Posterior cingulate gyrus (tissue), 11 donors: ENCODE data around the gene S100A16.
"Not testable (repeated sequence)": the region's sequence is repeated elsewhere in the genome, so short reads cannot be mapped to it uniquely, and the experiment has no call there.

ENCODE experiments used
- DNase-seq, 10 donors: peaks; one replicate each; pipeline versions ENCODE4 v3.0.0 to v3.0.0-alpha.2; 2020 to 2021; ENCODE audit warnings: mixed read lengths in 3 of 10
- intact Hi-C: fragments of 100-400 bp; cut with DNase I; formaldehyde crosslinking; loops from one replicate; pipeline ENCODE4 v1.15.1; 2023

S100A16 gene

DNA sequence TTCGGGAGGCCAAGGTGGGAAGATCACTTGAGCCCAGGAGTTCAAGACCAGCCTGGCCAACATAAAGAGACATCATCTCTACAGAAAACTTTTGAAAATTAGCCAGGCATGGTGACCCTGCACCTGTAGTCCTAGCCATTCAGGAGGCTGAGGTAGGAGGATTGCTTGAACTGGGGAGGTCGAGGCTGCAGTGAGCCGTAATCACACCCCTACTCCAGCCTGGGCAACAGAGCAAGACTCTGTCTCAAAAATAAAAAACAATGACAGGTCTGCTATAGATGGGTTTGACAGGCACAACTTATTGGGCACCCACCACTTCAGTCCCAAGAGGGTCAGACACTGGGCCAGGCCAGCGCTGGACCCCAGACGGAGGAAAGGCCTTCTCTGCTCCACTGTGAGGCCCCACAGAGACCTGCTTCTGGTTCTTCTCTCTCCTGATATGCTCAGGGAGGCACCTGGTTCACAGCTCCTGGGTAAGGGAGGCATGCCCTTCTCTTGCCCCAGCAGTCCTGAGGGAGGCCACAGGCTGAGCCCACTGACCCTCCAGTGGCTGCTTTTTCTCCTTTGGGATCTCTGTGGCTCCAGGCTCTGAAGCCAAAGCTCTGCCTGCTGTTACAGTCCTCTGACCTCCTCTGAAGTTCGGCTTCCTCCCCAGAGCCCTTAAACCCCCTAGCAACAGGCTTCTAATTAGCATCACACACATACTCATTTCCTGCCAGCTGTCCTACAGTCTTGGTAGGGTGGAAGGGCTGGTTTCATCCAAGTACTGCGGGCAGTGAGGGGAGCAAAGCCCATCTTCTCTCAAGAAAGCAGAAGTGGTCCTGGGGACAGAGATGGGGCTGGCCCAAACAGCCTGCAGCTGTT lies 14.4 kb downstream of the S100A16 start:
- DNase-seq: peak in 1 of 10 donors; percentile 41
- intact Hi-C loops: no loop called here

DNA sequence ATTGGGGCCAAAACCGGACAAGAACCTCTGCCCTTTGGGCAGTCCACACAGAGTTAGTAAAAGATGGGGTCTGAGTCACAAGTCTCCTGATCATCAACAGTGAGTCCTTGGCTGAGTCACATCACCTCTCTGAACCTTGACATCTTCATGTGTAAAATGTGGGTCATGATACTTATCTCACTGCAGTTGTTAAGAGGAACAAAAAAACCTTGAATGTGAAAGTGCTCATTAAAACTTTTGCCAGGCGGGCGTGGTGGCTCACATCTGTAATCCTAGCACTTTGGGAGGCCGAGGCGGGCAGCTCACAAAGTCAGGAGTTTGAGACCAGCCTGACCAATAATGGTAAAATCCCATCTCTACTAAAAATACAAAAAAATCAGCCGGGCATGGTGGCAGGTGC lies 15.7 kb downstream of the S100A16 start:
- intact Hi-C loops: no loop called here
- DNase-seq: no peak

DNA sequence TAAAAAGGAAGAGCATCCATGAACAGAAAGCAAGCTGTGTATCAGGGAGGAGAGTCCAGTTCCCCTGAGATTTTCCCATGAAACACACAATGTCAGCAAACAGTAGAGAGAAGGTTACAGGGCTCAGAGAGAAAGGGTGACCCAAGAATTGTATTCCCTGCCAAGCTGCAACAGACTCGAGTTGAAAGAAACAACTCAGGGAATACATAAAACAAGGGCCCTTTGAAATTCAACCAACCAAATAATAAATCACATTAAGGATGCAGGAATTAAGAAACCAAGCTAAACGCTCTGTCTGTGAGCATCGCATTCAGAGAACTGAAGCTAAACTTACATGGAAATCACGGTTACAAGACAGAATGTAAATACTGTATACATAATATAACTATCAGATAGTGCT lies 20.2 kb downstream of the S100A16 start:
- DNase-seq: peak in 1 of 10 donors; percentile 3
- intact Hi-C loops: no loop called here

DNA sequence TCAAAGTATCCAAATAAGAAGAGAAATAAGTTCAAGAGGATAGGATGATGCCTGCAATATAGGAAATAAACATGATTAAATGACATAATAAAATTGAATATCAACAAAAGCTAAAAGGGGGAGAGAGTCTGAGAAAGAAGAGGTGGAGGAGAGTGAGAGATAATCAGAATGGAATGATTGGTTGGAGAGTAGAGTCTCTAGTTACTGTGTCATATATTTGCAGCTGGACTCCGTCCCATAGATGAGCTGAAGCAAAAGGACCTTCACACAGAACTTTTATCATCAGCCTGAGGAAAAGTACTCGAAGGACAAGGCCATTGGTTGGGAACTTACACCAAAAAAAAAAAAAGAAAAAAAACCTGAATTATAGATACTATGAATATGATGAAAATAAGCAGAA lies 24.5 kb downstream of the S100A16 start:
- no peak for DNase-seq
- intact Hi-C loops: no loop called here

DNA sequence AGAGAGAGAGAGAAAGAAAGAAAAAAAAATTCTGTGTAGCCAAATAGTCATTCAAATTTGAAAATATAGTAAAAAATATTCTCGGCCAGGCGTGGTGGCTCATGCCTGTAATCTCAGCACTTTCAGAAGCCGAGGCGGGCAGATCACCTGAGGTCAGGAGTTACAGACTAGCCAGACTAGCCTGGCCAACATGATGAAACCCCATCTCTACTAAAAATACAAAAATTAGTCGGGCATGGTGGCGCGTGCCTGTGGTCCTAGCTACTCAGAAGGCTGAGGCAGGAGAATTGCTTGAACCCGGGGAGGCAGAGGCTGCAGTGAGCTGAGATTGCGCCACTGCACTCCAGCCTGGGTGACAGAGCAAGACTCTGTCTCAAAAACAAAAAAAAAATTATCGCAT lies 24.9 kb downstream of the S100A16 start:
- intact Hi-C loops: not testable (repeated sequence)
- peak in 1 of 10 donors; percentile 18 for DNase-seq

DNA sequence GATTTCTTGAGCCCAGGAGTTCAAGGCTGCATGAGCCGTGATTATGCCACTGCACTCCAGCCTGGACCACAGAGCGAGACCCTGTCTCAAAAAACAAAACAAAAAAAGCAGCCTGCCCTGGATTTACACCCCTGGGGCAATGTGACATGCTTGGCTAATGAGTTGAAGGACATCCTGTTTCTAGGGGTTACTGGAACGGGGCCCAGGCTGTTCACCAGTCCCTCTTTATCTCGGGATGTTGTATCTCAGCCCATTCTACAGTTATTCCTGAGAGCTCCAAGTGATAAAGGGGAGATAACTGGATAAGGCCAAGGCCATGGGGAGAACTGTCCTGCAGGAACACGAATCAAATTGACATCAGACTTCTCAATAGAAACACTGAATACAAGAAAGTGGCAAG lies 25.6 kb downstream of the S100A16 start:
- intact Hi-C loops: no loop called here
- DNase-seq: peak in 1 of 10 donors; percentile 44

DNA sequence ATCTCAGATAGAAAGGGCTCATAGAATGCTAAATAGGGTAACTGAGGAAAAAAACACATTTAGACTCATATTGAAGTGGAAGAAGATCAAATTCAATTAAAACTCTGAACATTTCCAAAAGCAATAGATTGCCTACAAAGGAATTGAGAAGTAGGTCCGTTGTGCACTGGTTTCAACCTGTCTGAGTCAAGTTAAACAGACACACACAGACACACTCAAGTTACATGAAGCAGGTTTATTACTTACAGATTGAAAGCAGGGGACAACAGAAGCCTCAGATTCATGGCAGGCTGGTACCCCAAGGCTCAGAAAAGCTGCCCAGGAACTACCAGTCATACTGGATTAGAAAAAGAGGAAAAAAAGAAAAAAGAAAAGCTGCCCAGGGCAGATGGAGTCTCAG lies 26.6 kb downstream of the S100A16 start:
- intact Hi-C loops: no loop called here
- DNase-seq: no peak

DNA sequence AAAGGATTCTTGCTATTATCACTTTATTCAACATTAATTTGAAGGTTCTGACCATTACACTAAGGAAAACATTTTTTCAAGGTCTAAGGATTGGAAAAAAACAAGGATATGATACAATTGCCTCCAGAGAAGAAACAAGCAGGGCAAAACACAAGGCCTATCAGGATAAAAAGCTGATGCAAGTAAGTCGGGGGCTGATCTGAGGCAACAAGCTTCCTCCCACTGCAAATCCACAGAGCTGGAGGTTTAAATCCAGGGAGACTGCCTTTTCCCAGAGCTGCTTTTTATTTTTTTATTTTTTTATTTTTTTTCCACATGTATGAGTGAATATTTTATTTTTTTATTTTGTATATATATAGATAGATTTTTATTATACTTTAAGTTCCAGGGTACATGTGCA lies 27.9 kb downstream of the S100A16 start:
- intact Hi-C loops: no loop called here

DNA sequence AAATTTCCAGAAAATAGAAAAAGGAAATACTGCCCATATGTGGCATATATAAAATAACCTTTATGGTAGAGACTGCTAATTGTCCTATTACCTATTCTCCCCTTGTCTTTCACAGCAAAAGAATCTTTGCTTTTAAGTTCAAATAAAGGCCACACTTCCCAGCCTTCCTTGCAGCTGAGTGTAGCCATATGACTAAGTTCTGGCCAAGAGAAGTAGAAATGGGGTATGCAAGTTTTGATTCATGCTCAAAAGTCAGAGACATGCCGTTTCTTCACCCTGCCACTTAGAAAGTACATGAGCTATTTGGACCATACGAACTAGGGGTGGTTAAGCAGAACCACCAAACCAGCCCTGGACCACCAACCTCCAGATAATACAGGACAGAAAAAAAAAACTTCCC lies 29.0 kb downstream of the S100A16 start:
- intact Hi-C loops: no loop called here
- DNase-seq: no peak

More for the DNA sequence above, 27.9 kb downstream of the S100A16 start:
- no peak for DNase-seq

DNA sequence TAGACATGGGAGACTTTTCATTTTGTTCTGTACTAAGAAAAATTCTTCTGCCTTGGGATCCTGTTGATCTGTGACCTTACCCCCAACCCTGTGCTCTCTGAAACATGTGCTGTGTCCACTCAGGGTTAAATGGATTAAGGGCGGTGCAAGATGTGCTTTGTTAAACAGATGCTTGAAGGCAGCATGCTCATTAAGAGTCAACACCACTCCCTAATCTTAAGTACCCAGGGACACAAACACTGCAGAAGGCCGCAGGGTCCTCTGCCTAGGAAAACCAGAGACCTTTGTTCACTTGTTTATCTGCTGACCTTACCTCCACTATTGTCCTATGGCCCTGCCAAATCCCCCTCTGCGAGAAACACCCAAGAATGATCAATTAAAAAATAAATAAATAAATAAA lies 29.4 kb downstream of the S100A16 start:
- intact Hi-C loops: not testable (repeated sequence)
- DNase-seq: peak in 1 of 10 donors; percentile 15

DNA sequence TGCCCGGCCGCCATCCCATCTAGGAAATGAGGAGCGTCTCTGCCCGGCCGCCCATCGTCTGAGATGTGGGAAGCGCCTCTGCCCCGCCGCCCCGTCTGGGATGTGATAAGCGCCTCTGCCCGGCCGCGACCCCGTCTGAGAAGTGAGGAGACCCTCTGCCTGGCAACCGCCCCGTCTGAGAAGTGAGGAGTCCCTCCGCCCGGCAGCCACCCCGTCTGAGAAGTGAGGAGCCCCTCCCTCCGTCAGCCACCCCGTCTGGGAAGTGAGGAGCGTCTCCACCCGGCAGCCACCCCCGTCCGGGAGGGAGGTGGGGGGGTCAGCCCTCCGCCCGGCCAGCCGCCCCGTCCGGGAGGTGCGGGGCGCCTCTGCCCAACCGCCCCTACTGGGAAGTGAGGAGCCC lies 30.1 kb downstream of the S100A16 start:
- DNase-seq: peak in 1 of 10 donors; percentile 81
- intact Hi-C loops: not testable (repeated sequence)

DNA sequence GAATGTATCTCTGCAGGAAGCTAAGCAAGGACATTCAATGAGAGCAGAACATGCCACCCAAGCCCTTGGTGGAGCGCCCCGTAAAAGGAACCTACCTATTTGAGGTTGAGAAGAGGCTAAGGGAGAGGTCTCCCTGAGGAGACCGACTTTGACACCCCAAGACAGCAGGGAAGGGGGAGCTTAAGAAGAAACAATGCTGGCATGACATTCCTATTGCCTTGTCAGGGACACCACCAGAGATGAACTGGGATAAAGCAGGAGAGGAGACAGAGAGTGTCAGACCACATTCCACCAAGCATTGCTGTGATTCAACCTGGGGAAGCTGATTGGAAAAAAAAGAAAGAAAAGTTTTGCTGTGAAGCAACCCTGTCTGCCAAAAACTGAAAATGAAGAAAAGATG lies 34.0 kb downstream of the S100A16 start:
- intact Hi-C loops: no loop called here
- peak in 1 of 10 donors; percentile 43 for DNase-seq

DNA sequence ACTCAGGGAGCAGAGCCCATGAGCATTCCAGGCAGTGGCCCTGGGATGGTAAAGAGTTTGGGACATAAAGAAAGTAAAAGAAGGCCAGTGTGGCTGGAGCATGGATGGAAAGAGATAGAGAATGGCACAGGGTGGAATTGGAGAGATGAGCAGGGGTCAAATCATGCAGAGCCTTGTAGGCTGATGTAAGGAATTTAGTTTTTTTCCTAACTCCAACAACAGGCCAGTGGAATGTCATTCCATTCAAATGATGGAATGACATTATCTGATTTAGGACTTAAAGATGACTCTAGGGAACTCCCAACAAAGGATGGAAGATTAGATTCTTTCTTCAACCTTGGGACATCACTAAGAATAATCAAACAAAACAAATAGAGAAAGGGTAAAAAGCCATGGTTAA lies 34.4 kb downstream of the S100A16 start:
- no peak for DNase-seq
- intact Hi-C loops: no loop called here

DNA sequence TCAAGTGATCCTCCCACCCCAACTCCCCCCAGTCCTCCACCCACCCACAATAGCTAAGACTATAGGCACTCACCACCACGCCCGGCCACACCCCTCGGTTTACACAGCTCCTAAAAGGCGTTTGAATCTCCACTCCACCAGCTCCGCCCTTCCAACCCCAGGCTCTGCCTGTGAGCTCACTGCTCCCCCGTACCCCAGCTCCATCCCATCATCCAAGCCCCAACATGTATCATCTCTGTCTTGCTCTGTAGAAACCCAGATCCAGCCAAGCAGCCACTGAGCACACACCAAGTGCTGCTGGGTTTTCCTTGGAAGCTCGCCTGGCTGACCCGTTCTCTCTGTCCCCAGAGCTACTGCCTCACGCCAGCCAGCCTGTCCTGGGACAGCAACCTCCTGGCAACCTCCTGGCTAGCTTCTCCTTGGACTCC lies 35.3 kb downstream of the S100A16 start:
- peak in 2 of 10 donors; percentile 40 to 81 for DNase-seq
- intact Hi-C loops: no loop called here

DNA sequence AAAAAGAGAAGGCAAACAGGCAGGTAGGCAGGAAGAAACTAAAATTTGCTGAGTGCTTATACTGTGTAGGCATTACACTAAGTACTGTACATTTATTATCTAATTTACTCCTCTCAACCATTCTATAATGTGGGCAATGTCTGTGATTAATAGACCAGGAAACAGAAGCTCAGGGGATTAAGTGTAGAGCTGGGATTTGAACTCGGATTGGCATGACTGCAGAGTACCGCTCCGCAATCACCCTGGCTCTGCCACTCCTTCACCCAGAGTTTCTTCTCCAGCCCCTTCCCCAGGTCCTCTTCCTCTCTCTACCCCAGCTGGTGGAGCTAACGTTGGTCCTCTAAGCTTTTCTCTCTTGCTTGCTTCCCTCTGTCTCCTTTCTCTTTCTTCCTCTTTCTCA lies 35.8 kb downstream of the S100A16 start:
- DNase-seq: no peak
- intact Hi-C loops: no loop called here

DNA sequence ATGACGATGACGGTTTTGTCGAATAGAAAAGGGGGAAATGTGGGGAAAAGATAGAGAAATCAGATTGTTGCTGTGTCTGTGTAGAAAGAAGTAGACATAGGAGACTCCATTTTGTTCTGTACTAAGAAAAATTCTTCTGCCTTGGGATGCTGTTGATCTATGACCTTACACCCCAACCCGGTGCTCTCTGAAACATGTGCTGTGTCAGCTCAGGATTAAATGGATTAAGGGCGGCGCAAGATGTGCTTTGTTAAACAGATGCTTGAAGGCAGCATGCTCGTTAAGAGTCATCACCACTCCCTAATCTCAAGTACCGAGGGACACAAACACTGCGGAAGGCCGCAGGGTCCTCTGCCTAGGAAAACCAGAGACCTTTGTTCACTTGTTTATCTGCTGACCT lies 37.4 kb downstream of the S100A16 start:
- DNase-seq, intact Hi-C loops: not testable (repeated sequence)

DNA sequence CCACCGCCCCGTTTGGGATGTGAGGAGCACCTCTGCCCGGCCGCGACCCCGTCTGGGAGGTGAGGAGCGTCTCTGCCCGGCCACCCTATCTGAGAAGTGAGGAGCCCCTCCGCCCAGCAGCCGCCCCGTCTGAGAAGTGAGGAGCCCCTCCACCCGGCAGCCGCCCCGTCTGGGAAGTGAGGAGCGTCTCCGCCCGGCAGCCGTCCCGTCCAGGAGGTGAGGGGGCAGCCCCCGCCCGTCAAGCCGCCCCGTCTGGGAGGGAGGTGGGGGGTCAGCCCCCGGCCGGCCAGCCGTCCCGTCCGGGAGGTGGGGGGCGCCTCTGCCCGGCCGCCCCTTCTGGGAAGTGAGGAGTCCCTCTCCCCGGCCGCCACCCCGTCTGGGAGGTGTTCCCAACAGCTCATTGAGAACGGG lies 37.9 kb downstream of the S100A16 start:
- intact Hi-C loops: not testable (repeated sequence)
- peak in 1 of 10 donors; percentile 77 for DNase-seq

DNA sequence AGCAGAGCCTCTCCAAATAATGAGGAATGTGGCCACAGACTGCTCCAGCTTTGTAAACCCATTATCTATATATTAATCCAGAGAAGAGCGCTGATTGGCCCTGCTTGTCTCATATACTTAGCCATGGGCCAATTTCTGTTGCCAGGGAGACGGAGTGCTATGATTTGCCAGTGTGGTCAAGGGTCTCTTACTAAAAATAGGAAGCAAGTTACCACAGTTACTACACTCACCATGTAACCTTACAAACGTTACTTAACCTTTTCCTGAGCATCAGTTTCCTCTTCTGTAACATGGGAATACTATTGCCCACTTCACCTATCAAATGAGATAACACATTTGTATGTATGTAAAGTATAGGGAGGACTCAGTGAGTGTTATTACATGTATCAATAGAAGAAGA lies 39.6 kb downstream of the S100A16 start:
- DNase-seq: no peak
- intact Hi-C loops: loop anchor here (2.0 to 5.0 kb wide), 4 partner anchors 54 to 174 kb away; partner anchors contain the start of genes ILF2, S100A1, S100A13 and SNAPIN

DNA sequence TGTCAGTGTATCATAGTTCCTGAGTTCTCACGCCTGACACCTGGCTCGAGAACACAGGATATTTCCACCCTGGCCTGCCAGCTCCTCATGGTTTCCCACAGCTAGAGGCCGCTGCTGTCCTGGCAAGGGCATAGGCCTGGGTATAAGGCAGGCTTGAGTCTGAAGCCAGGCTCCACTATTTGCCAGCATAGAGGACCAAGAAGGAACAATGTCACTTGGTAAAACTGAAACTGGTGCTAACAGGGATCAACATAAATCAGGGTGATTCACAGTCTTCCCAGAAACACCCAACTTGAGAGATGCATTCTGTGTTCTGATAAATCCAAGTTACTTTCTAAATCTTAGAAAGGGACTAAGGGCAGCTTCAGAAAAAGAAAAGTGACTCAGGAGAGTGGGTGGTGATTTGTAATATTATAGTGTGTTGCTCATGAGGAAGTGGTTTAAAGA lies 40.3 kb downstream of the S100A16 start:
- intact Hi-C loops: loop anchor here (2.0 to 5.0 kb wide), 4 partner anchors 55 to 175 kb away; partner anchors contain the start of genes ILF2, S100A1, S100A13 and SNAPIN

DNA sequence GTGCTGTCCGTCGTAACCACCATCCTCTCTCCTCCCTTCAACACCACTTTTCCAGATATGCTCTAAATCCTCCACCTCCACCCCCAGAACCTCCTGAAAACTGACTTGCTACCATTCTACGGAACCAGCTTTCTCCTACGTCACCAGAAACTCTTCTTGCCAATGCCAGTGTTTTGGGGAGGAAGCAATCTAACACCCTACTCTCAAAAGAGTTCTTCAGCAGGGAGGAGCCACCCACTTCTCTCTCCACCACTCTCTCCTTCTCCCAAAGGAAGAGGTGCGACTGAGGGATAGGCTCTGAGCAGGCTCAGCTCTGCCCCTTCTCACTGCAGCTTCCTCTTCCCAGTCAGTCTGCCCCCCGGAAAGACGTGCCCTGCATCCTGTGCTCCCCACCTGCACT lies 41.2 kb downstream of the S100A16 start:
- intact Hi-C loops: loop anchor here (2.0 to 5.0 kb wide), 4 partner anchors 56 to 176 kb away; partner anchors contain the start of genes ILF2, S100A1, S100A13 and SNAPIN
- DNase-seq: peak in 2 of 10 donors; percentile 23 to 78

More for the DNA sequence above, 40.3 kb downstream of the S100A16 start:
- peak; percentile 53 to 96 (median 82) for DNase-seq

DNA sequence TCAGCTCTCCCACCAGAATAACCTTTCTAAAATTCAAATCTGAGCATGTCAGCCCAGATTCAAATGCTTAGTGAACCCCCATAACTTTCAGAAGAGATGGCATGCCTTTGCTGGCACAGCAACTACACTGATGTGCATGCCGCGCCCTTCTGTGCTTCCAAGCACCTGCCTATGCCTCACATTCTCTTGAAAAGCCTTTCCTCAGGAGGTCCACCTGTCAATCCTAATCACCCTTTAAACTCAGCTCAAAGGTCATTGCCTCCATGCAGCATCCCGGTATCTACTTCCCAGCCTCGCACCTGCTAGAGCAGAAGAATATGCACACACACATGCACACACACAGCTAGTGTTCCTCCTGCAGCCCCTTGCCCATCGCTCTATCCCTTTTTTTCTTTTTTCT lies 42.1 kb downstream of the S100A16 start:
- peak in 1 of 10 donors; percentile 14 for DNase-seq
- intact Hi-C loops: loop anchor here (5.0 kb wide), 2 partner anchors 56 to 176 kb away; partner anchors contain the start of genes S100A1 and S100A13

DNA sequence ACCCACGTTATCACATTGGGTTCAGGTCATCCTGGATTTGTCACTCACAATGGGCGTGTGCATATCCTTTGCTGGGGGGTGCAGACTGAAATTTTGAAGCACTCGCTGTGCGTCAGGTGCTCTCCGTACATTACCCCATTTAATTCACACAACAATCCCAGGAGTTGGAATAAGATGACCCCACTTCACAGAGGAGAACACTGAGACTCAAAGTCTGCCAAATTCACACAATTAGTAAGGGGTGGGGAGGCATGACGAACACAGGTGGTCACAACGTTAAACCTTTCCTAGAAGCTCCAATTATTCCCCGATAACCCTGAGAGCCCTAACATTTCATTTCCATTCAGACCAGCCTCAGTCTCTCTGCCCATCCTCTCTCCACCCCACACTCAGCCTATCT lies 43.5 kb downstream of the S100A16 start:
- peak in 1 of 10 donors; percentile 17 for DNase-seq
- intact Hi-C loops: loop anchor here (5.0 to 10.0 kb wide), 2 partner anchors 37 to 215 kb away; partner anchors contain the start of gene S100A9
